Esophagus squamous epithelium (tissue), 5 donors: Measurements from ENCODE around the gene PTER. TPM values are rescaled to one million over a fixed set of nuclear protein-coding genes. Genes with fewer than 3 reads are reported as not detected.

ENCODE experiments used
- DNase-seq: peaks from one replicate; lab custom pipeline; 2025; lab: John Stamatoyannopoulos, UW
- H3K27ac ChIP-seq, 4 donors: fragments of 200-600 bp; sonication (generic); one replicate each; pipeline ENCODE4 v1.5.1; 2016 to 2019; ENCODE audit warnings: mild to moderate bottlenecking in 1 of 4
- H3K27me3 ChIP-seq, 4 donors: fragments of 200-600 bp; sonication (generic); 1 replicate in 3 of 4; 2 replicates in 1 of 4; pipeline versions ENCODE4 v1.5.1 to v1.6.0; 2017 to 2021; ENCODE audit warnings: antibody characterized with exemption in 1 of 4
- H3K36me3 ChIP-seq, 3 donors: fragments of 200-600 bp; sonication (generic); one replicate each; pipeline ENCODE4 v1.5.1; 2016 to 2019
- H3K4me1 ChIP-seq, 3 donors: fragments of 200-600 bp; sonication (generic); one replicate each; pipeline ENCODE4 v1.5.1; 2017 to 2019
- H3K4me3 ChIP-seq, 4 donors: fragments of 200-600 bp; sonication (generic); 1 replicate in 3 of 4; 2 replicates in 1 of 4; pipeline ENCODE4 v1.5.1; 2016 to 2019; ENCODE audit warnings: mild to moderate bottlenecking in 2 of 4, moderate library complexity in 1 of 4
- H3K9me3 ChIP-seq, 3 donors: fragments of 200-600 bp; sonication (generic); one replicate each; pipeline ENCODE4 v1.5.1; 2016 to 2019
- POLR2A ChIP-seq, 4 donors: fragments of 450-650 bp; IDR thresholded peaks; one replicate each; pipeline ENCODE4 v1.6.1; 2017; ENCODE audit warnings: antibody characterized with exemption in 4 of 4, mild to moderate bottlenecking in 4 of 4, moderate library complexity in 3 of 4
- WGBS, 2 donors: methylation state at CpG; one replicate each; pipeline ENCODE4 v1.1.5; 2018; 5-methylcytosine and 5-hydroxymethylcytosine counted together
- intact Hi-C: fragments of 100-400 bp; cut with DNase I; formaldehyde crosslinking; loops from one replicate; pipeline ENCODE4 v1.15.0; 2022
- total RNA-seq, 4 donors: library from RNA; depleted of rRNA; stranded (reverse); fragments of >200 nt; gene quantifications; one replicate each; pipeline ENCODE4 v1.1.0, GENCODE V29; 2016
- TF ChIP-seq, protein P1 (sequence below), 6 experiments: fragments of 450-650 bp in 4 of 6; fragments of 200-600 bp in 2 of 6; sonication (generic) in 2 of 6; IDR thresholded peaks; one replicate each; pipeline ENCODE4 v1.5.1; 2016 to 2019; ENCODE audit warnings: antibody characterized with exemption in 6 of 6, mild to moderate bottlenecking in 4 of 6, moderate library complexity in 4 of 6
- donor health status: DM: yes; HTN: yes; CAD: no.

The PTER gene
- total RNA-seq, 4 donors from 2014 or later: 4.4 to 10.3 (median 8.2) TPM

DNA sequence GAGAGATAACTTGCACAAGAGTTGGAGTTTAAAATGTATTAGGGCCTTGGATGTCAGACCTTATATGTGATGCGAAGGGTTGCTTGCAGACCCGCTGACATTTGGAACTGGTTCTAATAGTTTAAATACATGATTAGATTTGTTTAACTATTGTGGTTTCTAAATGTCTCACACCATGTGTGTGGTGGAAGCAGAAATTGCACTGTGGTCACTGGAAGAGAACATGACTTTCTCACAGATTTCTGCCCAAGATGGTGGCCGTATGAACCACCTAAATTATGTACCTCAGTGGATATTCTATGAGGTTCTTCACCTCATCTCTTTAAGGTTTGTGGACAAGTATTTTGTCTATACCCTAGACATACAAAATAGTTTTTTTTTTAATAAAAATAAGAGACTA lies 93.0 kb downstream of the PTER start:
- Histone ChIP-seq H3K27me3 (no peaks in the 10 kb centered on the region), H3K4me3 (no peak overlapping the region), H3K36me3 (no peaks in the 10 kb centered on the region), H3K4me1 (no peaks in the 10 kb centered on the region), H3K27ac (no peak overlapping the region), H3K9me3 (no peaks in the 10 kb centered on the region)
- intact Hi-C loops: no loop called here
- 73 to 76% methylated on average over 3 of the region's 3 CpGs for WGBS, 2 donors
- no peak for TF ChIP-seq POLR2A (IDR thresholded peaks at IDR 0.05)
- DNase-seq: no peak

DNA sequence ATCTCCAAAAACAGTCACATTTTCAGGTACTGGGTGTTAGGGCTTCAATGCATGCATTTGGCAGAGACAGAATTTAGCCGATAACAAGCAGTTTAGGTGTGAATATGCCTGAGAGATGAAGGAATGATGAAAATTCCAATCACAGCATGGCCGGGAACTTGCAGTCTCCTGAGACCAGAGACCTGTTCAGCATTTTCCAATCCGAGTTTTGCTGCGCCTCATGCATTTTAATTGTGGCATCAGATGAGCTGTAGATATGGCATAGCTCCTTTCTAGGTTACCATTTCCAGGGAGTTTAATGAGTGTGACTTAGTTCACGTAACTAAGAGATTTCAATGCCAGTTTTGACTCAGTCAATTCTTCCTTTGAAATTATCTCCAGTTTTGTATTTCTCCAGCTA lies 99.3 kb downstream of the PTER start:
- no peaks in the 10 kb centered on the region for H3K36me3 ChIP-seq

DNA sequence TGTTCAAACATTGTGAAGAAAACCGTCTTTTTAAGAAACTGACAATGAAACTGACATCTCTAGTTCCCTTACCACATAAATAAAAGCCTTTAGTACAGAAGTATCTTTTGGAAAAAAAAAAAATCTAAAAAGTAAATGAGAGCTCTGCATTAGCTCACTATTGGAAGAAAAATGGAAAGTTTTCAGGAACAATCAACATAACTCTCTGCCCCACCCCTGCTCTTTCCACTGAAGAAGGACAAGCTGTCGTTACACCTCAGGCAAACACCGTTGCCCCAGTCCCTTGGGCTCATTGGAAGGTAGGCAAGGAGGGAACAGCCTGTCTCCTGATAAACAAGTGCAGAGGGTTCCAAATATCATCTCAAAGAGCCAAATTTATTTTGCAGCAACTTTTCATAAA lies 107.3 kb downstream of the PTER start:
- Histone ChIP-seq H3K4me1 (no peaks in the 10 kb centered on the region), H3K27me3 (peaks cover 0 to 4% (median 0%) of the 10 kb centered on the region in 4 donors), H3K9me3 (no peaks in the 10 kb centered on the region), H3K27ac (no peak overlapping the region), H3K36me3 (no peaks in the 10 kb centered on the region), H3K4me3 (no peak overlapping the region)
- intact Hi-C loops: no loop called here
- WGBS, 2 donors: 32 to 64% methylated on average over 3 of the region's 3 CpGs
- no peak for TF ChIP-seq POLR2A (IDR thresholded peaks at IDR 0.05)
- TF ChIP-seq, protein P1, sequence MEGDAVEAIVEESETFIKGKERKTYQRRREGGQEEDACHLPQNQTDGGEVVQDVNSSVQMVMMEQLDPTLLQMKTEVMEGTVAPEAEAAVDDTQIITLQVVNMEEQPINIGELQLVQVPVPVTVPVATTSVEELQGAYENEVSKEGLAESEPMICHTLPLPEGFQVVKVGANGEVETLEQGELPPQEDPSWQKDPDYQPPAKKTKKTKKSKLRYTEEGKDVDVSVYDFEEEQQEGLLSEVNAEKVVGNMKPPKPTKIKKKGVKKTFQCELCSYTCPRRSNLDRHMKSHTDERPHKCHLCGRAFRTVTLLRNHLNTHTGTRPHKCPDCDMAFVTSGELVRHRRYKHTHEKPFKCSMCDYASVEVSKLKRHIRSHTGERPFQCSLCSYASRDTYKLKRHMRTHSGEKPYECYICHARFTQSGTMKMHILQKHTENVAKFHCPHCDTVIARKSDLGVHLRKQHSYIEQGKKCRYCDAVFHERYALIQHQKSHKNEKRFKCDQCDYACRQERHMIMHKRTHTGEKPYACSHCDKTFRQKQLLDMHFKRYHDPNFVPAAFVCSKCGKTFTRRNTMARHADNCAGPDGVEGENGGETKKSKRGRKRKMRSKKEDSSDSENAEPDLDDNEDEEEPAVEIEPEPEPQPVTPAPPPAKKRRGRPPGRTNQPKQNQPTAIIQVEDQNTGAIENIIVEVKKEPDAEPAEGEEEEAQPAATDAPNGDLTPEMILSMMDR (IDR thresholded peaks at IDR 0.05): no peak
- no peak for DNase-seq

More for the DNA sequence above, 99.3 kb downstream of the PTER start:
- DNase-seq: no peak
- H3K27me3 ChIP-seq: peaks cover 0 to 11% (median 0%) of the 10 kb centered on the region in 4 donors
- H3K4me1 ChIP-seq: no peaks in the 10 kb centered on the region
- intact Hi-C loops: no loop called here
- TF ChIP-seq, protein P1 (IDR thresholded peaks at IDR 0.05): no peak
- no peak for TF ChIP-seq POLR2A (IDR thresholded peaks at IDR 0.05)
- 81 to 88% methylated on average over 5 of the region's 5 CpGs for WGBS, 2 donors
- H3K9me3 ChIP-seq: no peaks in the 10 kb centered on the region
- H3K27ac ChIP-seq: no peak overlapping the region
- H3K4me3 ChIP-seq: no peak overlapping the region

DNA sequence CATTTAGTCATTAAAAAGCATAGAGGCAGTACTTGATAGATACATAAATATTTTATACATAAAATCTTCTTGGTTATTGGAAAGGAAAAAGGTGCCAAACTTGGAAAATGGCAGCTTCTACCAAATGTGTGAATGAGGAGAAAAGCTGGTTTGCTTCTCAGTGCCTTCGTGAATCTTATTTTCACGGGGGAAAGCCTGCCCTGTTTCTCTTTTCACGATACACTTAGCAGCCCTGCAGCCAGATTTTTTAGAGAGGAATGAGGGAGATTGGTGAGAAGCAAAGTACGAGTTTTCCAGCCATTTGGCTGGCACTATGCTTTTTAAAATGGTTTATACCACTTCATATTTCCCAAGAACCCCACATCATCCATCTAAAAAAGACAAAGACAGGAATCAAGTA lies 107.8 kb downstream of the PTER start:
- no peak for TF ChIP-seq POLR2A (IDR thresholded peaks at IDR 0.05)
- TF ChIP-seq, protein P1 (IDR thresholded peaks at IDR 0.05): no peak
- 75 to 82% methylated on average over 4 of the region's 4 CpGs for WGBS, 2 donors
- H3K27me3 ChIP-seq: no peaks in the 10 kb centered on the region
- DNase-seq: no peak
- intact Hi-C loops: no loop called here
- H3K9me3 ChIP-seq: no peaks in the 10 kb centered on the region
- H3K4me1 ChIP-seq: no peaks in the 10 kb centered on the region
- no peak overlapping the region for H3K27ac ChIP-seq
- H3K36me3 ChIP-seq: no peaks in the 10 kb centered on the region
- H3K4me3 ChIP-seq: no peak overlapping the region

DNA sequence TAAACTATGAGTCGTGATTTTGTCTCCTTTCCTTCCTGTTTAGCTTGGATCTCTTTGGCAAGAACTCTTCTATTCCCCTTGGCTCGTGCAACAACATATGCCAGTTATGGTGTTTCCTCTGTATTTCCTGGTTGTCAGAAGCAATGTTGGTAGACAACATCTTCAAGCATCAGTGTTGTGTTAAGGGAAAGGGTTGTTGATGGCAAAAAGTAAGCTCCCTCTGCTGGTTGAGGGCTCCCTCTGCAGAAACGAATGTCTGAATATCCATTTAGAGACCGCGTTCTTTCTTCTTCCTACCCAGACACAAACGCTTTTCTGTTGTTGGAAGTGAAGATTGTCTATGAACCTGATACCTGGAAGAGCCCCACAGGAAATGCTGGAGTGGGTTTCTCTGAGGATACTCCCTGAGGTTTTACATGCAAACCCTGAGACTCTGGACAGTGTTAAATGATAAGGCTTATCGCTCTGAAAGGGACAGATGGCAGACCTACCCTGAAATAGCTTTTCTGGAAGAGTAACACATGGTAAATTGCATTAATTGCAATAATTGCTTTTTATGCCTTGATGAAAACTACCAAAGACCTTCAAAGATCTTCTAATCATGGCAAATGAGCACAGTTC lies 108.4 kb downstream of the PTER start:
- Histone ChIP-seq H3K4me3 (no peak overlapping the region), H3K36me3 (no peaks in the 10 kb centered on the region), H3K27me3 (no peaks in the 10 kb centered on the region), H3K4me1 (no peaks in the 10 kb centered on the region), H3K9me3 (no peaks in the 10 kb centered on the region), H3K27ac (no peak overlapping the region)
- TF ChIP-seq POLR2A (IDR thresholded peaks at IDR 0.05): no peak
- TF ChIP-seq, protein P1 (IDR thresholded peaks at IDR 0.05): peak in 5 of 6 experiments; percentile 20 to 59 (median 38)
- intact Hi-C loops: no loop called here
- 22 to 37% methylated on average over 7 of the region's 7 CpGs for WGBS, 2 donors
- DNase-seq: no peak
